Measurements from ENCODE around the gene BAG5.
"Not testable (repeated sequence)": the region's sequence is repeated elsewhere in the genome, so short reads cannot be mapped to it uniquely, and the experiment has no call there.

The BAG5 gene

GRCh38 chr14:103530390-103530789, 32.1 kb downstream of the BAG5 start:
- Mint-ChIP-seq H3K4me1 (ENCODE audit: low read depth) (peaks cover 80% of the 10 kb centered on the region), H3K27ac (peak overlapping the region; percentile 85), H3K27me3 (no peaks in the 10 kb centered on the region), H3K4me3 (peak overlapping the region; percentile 97), H3K9me3 (no peaks in the 10 kb centered on the region), H3K36me3 (ENCODE audit: low read depth) (peaks cover 59% of the 10 kb centered on the region)
- intact Hi-C loops (cut with micrococcal nuclease) = no loop called here

GRCh38 chr14:103529383-103530365, 32.8 kb downstream of the BAG5 start:
- Mint-ChIP-seq H3K9me3 (no peaks in the 10 kb centered on the region), H3K36me3 (ENCODE audit: low read depth) (peaks cover 51% of the 10 kb centered on the region), H3K4me3 (peak overlapping the region; percentile 97), H3K4me1 (ENCODE audit: low read depth) (peaks cover 87% of the 10 kb centered on the region), H3K27me3 (peaks cover 3% of the 10 kb centered on the region), H3K27ac (peak overlapping the region; percentile 85)
- intact Hi-C loops (cut with micrococcal nuclease) = loop anchor here (1.0 to 5.0 kb wide), 2 partner anchors 8 to 33 kb away; partner anchors contain the start of genes BAG5 and COA8

- peaks cover 12% of the 10 kb centered on the region for H3K27me3 Mint-ChIP-seq
- peaks cover 91% of the 10 kb centered on the region for H3K4me1 Mint-ChIP-seq (ENCODE audit: low read depth)
- peaks cover 43% of the 10 kb centered on the region for H3K36me3 Mint-ChIP-seq (ENCODE audit: low read depth)
Measured at GRCh38 chr14:103528587-103529382, 33.7 kb downstream of the BAG5 start, which contains the start of gene TRMT61A. Gene TRMT61A, plus strand, starts transcription at chr14:103529196. Its CDS starts 783 bp downstream, at chr14:103529979.

GRCh38 chr14:103528146-103528586, 34.3 kb downstream of the BAG5 start:
- Mint-ChIP-seq H3K36me3 (ENCODE audit: low read depth) (peaks cover 42% of the 10 kb centered on the region), H3K4me3 (peak overlapping the region; percentile 97), H3K27ac (peak overlapping the region; percentile 85), H3K27me3 (peaks cover 18% of the 10 kb centered on the region), H3K4me1 (ENCODE audit: low read depth) (peaks cover 91% of the 10 kb centered on the region), H3K9me3 (no peaks in the 10 kb centered on the region)
- intact Hi-C loops (cut with micrococcal nuclease) = loop anchor here (5.0 kb wide), 1 partner anchor 34 kb away; the partner anchor contains the start of genes BAG5 and COA8

More at GRCh38 chr14:103528587-103529382, 33.7 kb downstream of the BAG5 start, which contains the start of gene TRMT61A:
- peak within 1 kb of the TSS; percentile 85 for H3K27ac Mint-ChIP-seq
- intact Hi-C loops (cut with micrococcal nuclease) = loop anchor here (1.0 to 5.0 kb wide), 2 partner anchors 7 to 34 kb away; partner anchors contain the start of genes BAG5 and COA8
- H3K9me3 Mint-ChIP-seq = no peaks in the 10 kb centered on the region
- peak within 1 kb of the TSS; percentile 97 for H3K4me3 Mint-ChIP-seq

GRCh38 chr14:103527408-103528145, 34.9 kb downstream of the BAG5 start:
- intact Hi-C loops (cut with micrococcal nuclease) = loop anchor here (5.0 kb wide), 1 partner anchor 35 kb away; the partner anchor contains the start of genes BAG5 and COA8
- Mint-ChIP-seq H3K27me3 (peaks cover 23% of the 10 kb centered on the region), H3K9me3 (no peaks in the 10 kb centered on the region), H3K4me3 (peak overlapping the region; percentile 97), H3K4me1 (ENCODE audit: low read depth) (peaks cover 86% of the 10 kb centered on the region), H3K27ac (peak overlapping the region; percentile 85), H3K36me3 (ENCODE audit: low read depth) (peaks cover 37% of the 10 kb centered on the region)

- H3K36me3 Mint-ChIP-seq (ENCODE audit: low read depth) = peaks cover 30% of the 10 kb centered on the region
- H3K9me3 Mint-ChIP-seq = no peaks in the 10 kb centered on the region
- peak overlapping the region; percentile 85 for H3K27ac Mint-ChIP-seq
- peaks cover 25% of the 10 kb centered on the region for H3K27me3 Mint-ChIP-seq
- peak overlapping the region; percentile 97 for H3K4me3 Mint-ChIP-seq
- H3K4me1 Mint-ChIP-seq (ENCODE audit: low read depth) = peaks cover 79% of the 10 kb centered on the region
- intact Hi-C loops (cut with micrococcal nuclease) = loop anchor here (5.0 kb wide), 1 partner anchor 35 kb away; the partner anchor contains the start of genes BAG5 and COA8
Measured at GRCh38 chr14:103526914-103527248, 35.6 kb downstream of the BAG5 start.

GRCh38 chr14:103526247-103526913, 36.1 kb downstream of the BAG5 start:
- Mint-ChIP-seq H3K4me3 (peak overlapping the region; percentile 51), H3K9me3 (no peaks in the 10 kb centered on the region), H3K27me3 (peaks cover 25% of the 10 kb centered on the region), H3K4me1 (ENCODE audit: low read depth) (peaks cover 74% of the 10 kb centered on the region), H3K36me3 (ENCODE audit: low read depth) (peaks cover 25% of the 10 kb centered on the region), H3K27ac (peak overlapping the region; percentile 85)
- intact Hi-C loops (cut with micrococcal nuclease) = loop anchor here (5.0 kb wide), 1 partner anchor 36 kb away; the partner anchor contains the start of genes BAG5 and COA8

- peak overlapping the region; percentile 16 for H3K27ac Mint-ChIP-seq
- H3K4me1 Mint-ChIP-seq (ENCODE audit: low read depth) = peaks cover 67% of the 10 kb centered on the region
- peak overlapping the region; percentile 37 for H3K4me3 Mint-ChIP-seq
- H3K27me3 Mint-ChIP-seq = peaks cover 25% of the 10 kb centered on the region
- peaks cover 18% of the 10 kb centered on the region for H3K36me3 Mint-ChIP-seq (ENCODE audit: low read depth)
- H3K9me3 Mint-ChIP-seq = not testable (repeated sequence)
- intact Hi-C loops (cut with micrococcal nuclease) = loop anchor here (5.0 kb wide), 1 partner anchor 37 kb away; the partner anchor contains the start of genes BAG5 and COA8
Measured at GRCh38 chr14:103525430-103526246, 36.8 kb downstream of the BAG5 start.

- peaks cover 25% of the 10 kb centered on the region for H3K27me3 Mint-ChIP-seq
- H3K36me3 Mint-ChIP-seq (ENCODE audit: low read depth) = peaks cover 18% of the 10 kb centered on the region
- no peaks in the 10 kb centered on the region for H3K9me3 Mint-ChIP-seq
- H3K4me3 Mint-ChIP-seq = no peak overlapping the region
- intact Hi-C loops (cut with micrococcal nuclease) = no loop called here
- H3K27ac Mint-ChIP-seq = no peak overlapping the region
- peaks cover 65% of the 10 kb centered on the region for H3K4me1 Mint-ChIP-seq (ENCODE audit: low read depth)
Measured at GRCh38 chr14:103524002-103524935, 38.2 kb downstream of the BAG5 start.

- H3K27ac Mint-ChIP-seq = no peak overlapping the region
- peaks cover 25% of the 10 kb centered on the region for H3K27me3 Mint-ChIP-seq
- peaks cover 72% of the 10 kb centered on the region for H3K4me1 Mint-ChIP-seq (ENCODE audit: low read depth)
- peak overlapping the region; percentile 54 for H3K4me3 Mint-ChIP-seq
- no peaks in the 10 kb centered on the region for H3K9me3 Mint-ChIP-seq
- H3K36me3 Mint-ChIP-seq (ENCODE audit: low read depth) = peaks cover 24% of the 10 kb centered on the region
- intact Hi-C loops (cut with micrococcal nuclease) = no loop called here
Measured at GRCh38 chr14:103523575-103523954, 38.9 kb downstream of the BAG5 start.

Data from dendritic cell treated with granulocyte-macrophage colony-stimulating factor and Interleukin-4, amounts not matched to agents 40 ng/mL and 50 ng/mL, for 4 days (primary cell).